Cerebellar nuclear complex (tissue), 1 donor: ENCODE measurements around the gene ZNF324B.
A peak's percentile ranks its signal among the peaks of the same experiment; 100 is the strongest.
"Not testable (repeated sequence)": the region's sequence is repeated elsewhere in the genome, so short reads cannot be mapped to it uniquely, and the experiment has no call there.

Experiments
- DNase-seq, 2 experiments: peaks; one replicate each; lab custom pipeline; 2025; lab: John Stamatoyannopoulos, UW

The ZNF324B gene

GRCh38 chr19:58451358-58452101 lies at the start of gene ZNF324B:
TSS of gene ZNF324B (plus strand) at chr19:58451622. CDS start at chr19:58453702, 2,080 bp downstream.
- DNase-seq = peak; percentile 90 to 97

- DNase-seq = no peak
These were observed 49.5 kb upstream of the ZNF324B start for GRCh38 chr19:58401840-58402421.

GRCh38 chr19:58403920-58404478 lies 47.4 kb upstream of the ZNF324B start:
- not testable (repeated sequence) for DNase-seq

GRCh38 chr19:58406818-58407657 lies 44.4 kb upstream of the ZNF324B start:
- DNase-seq = no peak

- no peak for DNase-seq
These were observed 43.7 kb upstream of the ZNF324B start for GRCh38 chr19:58407658-58408151.

- DNase-seq = peak; percentile 71 to 90
These were observed 43.0 kb upstream of the ZNF324B start, which contains the start of gene ZNF584 for GRCh38 chr19:58408152-58409009. TSS of gene ZNF584 (plus strand) at chr19:58408649. CDS start at chr19:58409148, 499 bp downstream.

DNA sequence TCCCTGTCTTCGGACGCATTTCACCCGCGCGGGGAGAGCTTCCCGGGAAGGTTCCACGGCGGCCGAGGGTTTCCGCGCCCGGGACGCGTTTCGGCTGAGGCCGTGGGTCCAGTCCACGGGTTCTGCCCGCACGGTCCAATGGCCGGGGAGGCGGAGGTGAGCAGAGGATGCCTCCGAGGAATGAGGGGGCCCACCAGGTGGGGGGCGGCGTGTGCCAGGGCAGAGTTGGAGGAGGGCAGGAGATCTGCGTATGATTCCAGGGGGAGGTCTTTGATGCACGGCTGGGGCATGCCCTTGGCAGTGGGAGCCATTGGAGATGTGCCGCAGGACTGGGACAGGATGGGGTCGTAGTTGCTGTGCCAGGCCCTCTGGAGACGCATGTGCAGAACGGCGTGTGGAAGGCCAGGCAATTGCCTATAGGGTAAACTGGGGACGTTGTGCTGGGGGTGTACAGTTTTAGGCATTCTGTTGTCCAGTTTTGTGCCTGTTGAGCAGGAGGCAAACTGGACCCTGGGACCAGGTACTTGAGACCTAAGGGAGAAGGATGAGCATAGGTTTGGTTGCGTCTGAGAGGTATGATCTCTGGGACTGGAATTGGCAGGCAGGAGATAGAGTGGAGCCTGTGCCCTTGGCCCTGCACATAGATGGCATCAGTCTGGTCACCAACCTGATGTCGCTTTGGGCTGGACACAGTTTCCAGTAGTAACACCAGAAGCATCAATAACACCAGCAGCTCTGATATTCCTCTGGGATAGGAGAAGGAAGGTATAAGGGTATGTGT lies 42.2 kb upstream of the ZNF324B start:
- no peak for DNase-seq

GRCh38 chr19:58416604-58417003 lies 34.8 kb upstream of the ZNF324B start:
- DNase-seq = no peak

- no peak for DNase-seq
These were observed 34.4 kb upstream of the ZNF324B start for GRCh38 chr19:58417071-58417470.

GRCh38 chr19:58428617-58429016 lies 22.8 kb upstream of the ZNF324B start:
- DNase-seq = no peak

DNA sequence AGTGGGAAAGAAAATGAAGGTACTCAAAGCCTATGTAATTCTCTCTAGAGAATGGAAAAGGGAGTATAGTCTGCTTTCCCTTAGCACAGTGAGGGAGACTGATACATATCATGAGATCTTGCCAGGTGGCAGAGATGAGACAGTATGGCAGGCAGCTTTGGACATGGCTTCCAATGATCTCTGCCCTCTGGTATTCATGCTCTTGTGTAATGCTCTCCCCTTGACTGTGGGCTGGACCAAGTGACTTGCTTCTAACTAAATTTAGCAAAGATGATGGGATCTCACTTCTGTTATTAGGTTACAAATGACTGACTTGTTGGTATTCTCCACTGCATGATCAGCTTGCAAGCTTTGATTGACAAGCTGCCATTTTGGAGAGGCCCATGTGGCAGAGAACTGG lies 21.7 kb upstream of the ZNF324B start:
- no peak for DNase-seq

- DNase-seq = no peak
These were observed 17.2 kb upstream of the ZNF324B start for GRCh38 chr19:58434217-58434616.

DNA sequence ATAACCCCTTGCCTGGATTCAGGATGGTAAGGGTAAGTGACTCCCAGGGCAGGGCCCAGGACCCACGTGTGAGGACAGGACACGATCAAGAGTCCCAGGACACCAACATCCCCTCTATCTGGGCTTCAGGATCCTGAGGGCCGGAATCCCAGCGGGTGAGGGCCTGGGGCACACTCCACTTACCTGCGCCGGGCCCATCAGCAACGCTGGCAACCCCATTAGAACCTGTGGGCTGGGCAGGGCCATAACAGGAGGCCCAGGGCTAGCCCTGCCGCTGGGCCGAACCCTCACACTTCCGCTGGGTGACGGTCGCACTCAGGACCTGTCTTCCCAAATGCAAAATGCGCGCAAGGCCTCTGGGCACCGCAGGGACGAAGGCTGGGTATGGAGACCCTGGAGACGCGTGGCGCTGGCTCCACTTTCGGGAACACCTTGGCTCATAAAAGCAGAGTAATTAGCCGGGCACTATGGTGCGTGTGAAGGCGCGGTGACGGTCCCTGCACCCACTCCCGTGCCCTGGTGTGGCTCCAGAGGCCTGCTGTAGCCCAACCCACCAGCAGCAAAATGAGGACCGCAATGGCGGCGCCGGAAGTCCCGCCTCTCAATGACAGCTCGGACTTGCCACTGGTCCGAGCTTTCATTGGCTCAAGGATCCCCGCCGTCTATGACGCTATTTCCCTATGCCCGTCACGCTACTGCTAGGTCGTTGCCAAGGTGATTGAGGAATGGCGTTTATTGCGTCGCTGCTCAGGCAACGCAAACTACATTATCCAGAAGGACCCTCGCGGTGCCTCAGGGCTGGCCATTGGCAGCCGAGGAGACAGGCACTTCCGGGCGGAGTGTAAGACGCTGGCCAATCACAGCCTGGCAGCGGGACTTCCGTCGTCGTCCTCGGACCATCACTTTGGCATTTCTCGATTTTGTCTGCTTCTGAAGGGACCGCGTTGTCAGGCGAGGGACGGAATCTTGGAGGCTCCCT lies 11.6 kb upstream of the ZNF324B start, which contains the start of gene ZNF132:
ZNF132 (minus strand) TSS at position 578 of the 979 bp plus-strand sequence; CDS start at position 246, 332 bp downstream.
- peak; percentile 99 to 100 for DNase-seq

- no peak for DNase-seq
These were observed 10.9 kb upstream of the ZNF324B start for GRCh38 chr19:58440556-58440955.

DNA sequence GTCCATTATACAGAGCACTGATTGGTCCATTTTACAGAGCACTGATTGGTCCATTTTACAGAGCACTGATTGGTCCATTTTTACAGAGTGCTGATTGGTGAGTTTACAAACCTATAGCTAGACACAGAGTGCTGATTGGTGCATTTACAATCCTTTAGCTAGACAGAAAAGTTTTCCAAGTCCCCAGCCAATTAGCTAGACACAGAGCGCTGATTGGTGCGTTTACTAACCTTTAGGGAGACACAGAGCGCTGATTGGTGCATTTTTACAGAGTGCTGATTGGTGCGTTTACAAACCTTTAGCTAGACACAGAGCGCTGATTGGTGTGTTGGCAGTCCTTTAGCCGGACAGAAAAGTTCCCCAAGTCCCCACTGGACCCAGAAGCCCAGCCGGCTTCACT lies 8.4 kb upstream of the ZNF324B start:
- DNase-seq = not testable (repeated sequence)

DNA sequence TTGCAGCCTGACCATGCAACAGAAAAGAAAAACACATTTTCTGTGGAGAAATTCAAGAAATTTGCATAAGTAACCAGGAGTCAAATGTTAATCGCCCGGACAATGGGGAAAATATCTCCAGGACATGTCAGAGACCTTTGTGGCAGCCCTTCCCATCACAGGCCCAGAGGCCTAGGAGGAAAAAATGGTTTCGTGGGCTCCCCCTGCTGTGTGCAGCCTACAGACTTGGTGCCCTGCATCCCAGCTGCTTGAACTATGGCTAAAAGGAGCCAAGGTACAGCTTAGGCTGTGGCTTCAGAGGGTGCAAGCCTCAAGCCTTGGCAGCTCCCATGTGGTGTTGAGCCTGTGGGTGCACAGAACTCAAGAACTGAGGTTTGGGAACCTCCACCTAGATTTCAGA lies 2.6 kb upstream of the ZNF324B start:
- not testable (repeated sequence) for DNase-seq

DNA sequence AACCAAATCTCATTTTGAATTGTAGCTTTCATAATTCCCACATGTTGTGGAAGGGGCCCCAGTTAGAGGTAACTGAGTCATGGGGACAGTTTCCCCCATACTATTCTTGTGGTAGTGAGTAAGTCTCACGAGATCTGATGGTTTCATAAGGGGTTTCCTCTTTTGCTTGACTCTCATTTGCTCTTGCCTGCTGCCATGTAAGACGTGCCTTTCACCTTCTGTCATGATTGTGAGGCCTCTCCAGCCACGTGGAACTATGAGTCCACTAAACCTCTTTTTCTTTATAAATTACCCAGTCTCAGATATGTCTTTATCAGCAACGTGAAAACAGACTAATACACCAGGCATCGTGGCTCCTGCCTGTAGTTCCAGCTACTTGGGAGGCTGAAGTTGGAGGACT lies 1.4 kb upstream of the ZNF324B start:
- not testable (repeated sequence) for DNase-seq

GRCh38 chr19:58450856-58451357 lies 515 bp upstream of the ZNF324B start:
- no peak for DNase-seq

- DNase-seq = no peak
These were observed 2.3 kb downstream of the ZNF324B start for GRCh38 chr19:58453743-58454142.
